ENCODE results near the gene RUNDC3A.

DNA sequence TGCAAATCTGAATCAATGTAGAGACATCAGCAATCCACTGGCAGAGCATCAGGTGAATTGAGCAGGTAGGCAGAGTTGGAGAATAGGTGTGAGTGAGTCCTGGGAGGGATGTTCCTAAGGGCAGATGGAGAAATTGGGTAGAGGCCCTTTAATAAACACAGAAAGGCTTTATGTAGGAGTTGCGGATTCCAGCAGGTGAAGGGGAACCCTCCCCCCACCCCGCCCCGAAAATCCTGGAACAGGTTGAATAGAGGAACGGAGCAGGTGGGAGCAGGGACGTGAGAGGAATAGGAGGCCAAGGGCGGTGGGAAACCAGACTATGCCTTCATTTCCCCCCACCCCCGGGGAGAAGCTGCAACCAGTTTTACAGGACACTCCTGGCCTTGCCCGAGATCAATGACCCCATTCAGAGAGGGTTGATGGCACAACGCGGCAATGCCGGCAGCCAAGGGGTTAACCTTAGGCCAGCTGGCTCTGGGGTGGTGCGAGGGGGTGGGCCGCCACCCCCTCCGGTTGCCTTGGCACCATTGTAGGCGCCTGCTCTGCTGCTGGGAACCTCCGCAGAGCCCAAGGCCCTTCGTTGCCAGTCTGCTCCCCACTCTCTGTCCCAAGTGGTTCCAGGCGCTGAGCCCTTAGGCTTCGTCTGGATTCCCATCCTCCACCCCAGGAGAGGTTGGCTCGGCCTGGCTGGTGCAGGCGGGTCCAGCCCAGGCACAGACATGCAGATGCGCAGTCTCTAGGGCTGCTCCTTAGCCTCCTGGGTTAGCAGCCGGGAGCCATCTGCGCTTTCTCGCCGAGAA is 814 bp upstream of the RUNDC3A start:
- no peak for TF ChIP-seq EZH2 (IDR thresholded peaks at IDR 0.05)
- no peak for TF ChIP-seq POLR2AphosphoS5 (IDR thresholded peaks at IDR 0.05; ENCODE audit: borderline replicate concordance, low read depth, low read length)

Measured in SK-N-MC (cell line).